SK-N-MC (cell line): ENCODE results near the gene PROSER3.

ENCODE experiments used
- DNase-seq: peaks from one replicate; pipeline ENCODE4 v3.0.0-alpha.2; 2011; ENCODE audit warnings: low read depth, low spot score
- H3K27ac ChIP-seq: fragments of 200-600 bp; sonication (generic); 2 replicates; pipeline ENCODE4 v1.5.1; 2016; ENCODE audit warnings: mixed run types
- H3K36me3 ChIP-seq: fragments of 200-600 bp; sonication (generic); 2 replicates; pipeline ENCODE4 v1.6.1; 2017; ENCODE audit warnings: antibody characterized with exemption, low read length, mixed read lengths; ENCODE audit not compliant: insufficient read depth
- H3K4me3 ChIP-seq: fragments of 200-600 bp; sonication (generic); 2 replicates; pipeline ENCODE4 v1.5.1; 2016
- H3K9ac ChIP-seq: fragments of 200-600 bp; sonication (generic); 2 replicates; pipeline ENCODE4 v1.8.0; 2017; ENCODE audit warnings: mixed run types, mixed read lengths; ENCODE audit not compliant: insufficient read length
- H3K9me3 ChIP-seq: fragments of 200-600 bp; sonication (generic); 2 replicates; pipeline ENCODE4 v1.6.1; 2017; ENCODE audit warnings: low read depth, mild to moderate bottlenecking, antibody characterized with exemption, low read length, moderate library complexity, mixed read lengths
- EZH2 ChIP-seq: fragments of 200-600 bp; sonication (generic); IDR thresholded peaks from one replicate; pipeline ENCODE4 v1.6.1; 2017; ENCODE audit warnings: antibody characterized with exemption
- FOXP2 ChIP-seq: optimal IDR thresholded peaks from 2 replicates; pipeline ENCODE3; 2011; ENCODE audit warnings: mild to moderate bottlenecking, moderate library complexity; ENCODE audit not compliant: insufficient read depth; ENCODE audit errors: extremely low read length, control extremely low read depth
- POLR2AphosphoS5 ChIP-seq: IDR thresholded peaks from 2 replicates; pipeline ENCODE4 v1.6.1; 2012; ENCODE audit warnings: mild to moderate bottlenecking, low read depth, low read length, borderline replicate concordance

The PROSER3 gene

GRCh38 chr19:35733180-35734125 lies 24.5 kb upstream of the PROSER3 start:
- H3K9ac ChIP-seq = no peak overlapping the region
- TF ChIP-seq POLR2AphosphoS5 = no peak
- no peak for TF ChIP-seq FOXP2
- TF ChIP-seq EZH2 = no peak
- peaks cover 60% of the 10 kb centered on the region; the same call in 1 of the 2 replicates for H3K36me3 ChIP-seq
- H3K27ac ChIP-seq = no peak overlapping the region
- H3K9me3 ChIP-seq = no peaks in the 10 kb centered on the region
- H3K4me3 ChIP-seq = no peak overlapping the region
- DNase-seq = no peak

GRCh38 chr19:35734273-35734672 lies 23.7 kb upstream of the PROSER3 start:
- Histone ChIP-seq H3K4me3 (no peak overlapping the region), H3K9ac (no peak overlapping the region), H3K36me3 (peaks cover 57% of the 10 kb centered on the region; the same call in 1 of the 2 replicates), H3K9me3 (no peaks in the 10 kb centered on the region), H3K27ac (no peak overlapping the region)
- DNase-seq = no peak
- TF ChIP-seq EZH2 = no peak
- no peak for TF ChIP-seq POLR2AphosphoS5
- no peak for TF ChIP-seq FOXP2

- H3K27ac ChIP-seq = no peak overlapping the region
- no peaks in the 10 kb centered on the region for H3K9me3 ChIP-seq
- no peak overlapping the region for H3K4me3 ChIP-seq
- DNase-seq = no peak
- no peak for TF ChIP-seq EZH2
- TF ChIP-seq FOXP2 = no peak
- TF ChIP-seq POLR2AphosphoS5 = no peak
- no peak overlapping the region for H3K9ac ChIP-seq
- H3K36me3 ChIP-seq = peaks cover 51% of the 10 kb centered on the region; the same call in 1 of the 2 replicates
Observed at GRCh38 chr19:35734889-35735288, 23.1 kb upstream of the PROSER3 start.

- Histone ChIP-seq H3K4me3 (no peak overlapping the region), H3K36me3 (peaks cover 37% of the 10 kb centered on the region; the same call in 1 of the 2 replicates), H3K9me3 (no peaks in the 10 kb centered on the region), H3K9ac (no peak overlapping the region), H3K27ac (no peak overlapping the region)
- no peak for DNase-seq
- no peak for TF ChIP-seq POLR2AphosphoS5
- TF ChIP-seq FOXP2 = no peak
- no peak for TF ChIP-seq EZH2
Observed at GRCh38 chr19:35736913-35737886, 20.8 kb upstream of the PROSER3 start.

- Histone ChIP-seq H3K27ac (no peak overlapping the region), H3K36me3 (peaks cover 32% of the 10 kb centered on the region; the same call in 1 of the 2 replicates), H3K4me3 (no peak overlapping the region), H3K9me3 (no peaks in the 10 kb centered on the region), H3K9ac (no peak overlapping the region)
- DNase-seq = no peak
- TF ChIP-seq EZH2 (no peak), FOXP2 (no peak)
Observed at GRCh38 chr19:35738021-35738886, 19.7 kb upstream of the PROSER3 start.

- H3K27ac ChIP-seq = no peak overlapping the region
- DNase-seq = no peak
- no peaks in the 10 kb centered on the region for H3K9me3 ChIP-seq
- H3K36me3 ChIP-seq = peaks cover 33% of the 10 kb centered on the region; the same call in 1 of the 2 replicates
- no peak overlapping the region for H3K4me3 ChIP-seq
- H3K9ac ChIP-seq = no peak overlapping the region
- TF ChIP-seq POLR2AphosphoS5 (no peak), FOXP2 (no peak), EZH2 (no peak)
Observed at GRCh38 chr19:35738887-35739229, 19.1 kb upstream of the PROSER3 start.

GRCh38 chr19:35739275-35740107 lies 18.5 kb upstream of the PROSER3 start:
- Histone ChIP-seq H3K9me3 (no peaks in the 10 kb centered on the region), H3K36me3 (peaks cover 33% of the 10 kb centered on the region; the same call in 1 of the 2 replicates), H3K27ac (no peak overlapping the region), H3K4me3 (peak overlapping the region; percentile 86), H3K9ac (no peak overlapping the region)
- no peak for DNase-seq
- TF ChIP-seq EZH2 (no peak), POLR2AphosphoS5 (peak; percentile 15; the same call in 1 of the 2 replicates)
